Measurements from ENCODE around the gene KRTAP1-1.

GRCh38 chr17:41002814-41003213 is 38.4 kb downstream of the KRTAP1-1 start:
- TF ChIP-seq CTCF (conservative IDR thresholded peaks at IDR 0.05; ENCODE audit: low read depth, low read length) (no peak), POLR2A (IDR thresholded peaks at IDR 0.05; ENCODE audit: low read depth, low read length) (no peak), BHLHE40 (IDR thresholded peaks at IDR 0.05; ENCODE audit: low read depth, low read length) (no peak), MXI1 (IDR thresholded peaks at IDR 0.05; ENCODE audit: borderline replicate concordance, low read depth, low read length) (no peak), MAFK (IDR thresholded peaks at IDR 0.05; ENCODE audit: low read depth, low read length) (no peak), SMC3 (IDR thresholded peaks at IDR 0.05; ENCODE audit: low read depth, low read length) (no peak), RAD21 (IDR thresholded peaks at IDR 0.05; ENCODE audit: low read length) (no peak), FOS (IDR thresholded peaks at IDR 0.05; ENCODE audit: low read depth, low read length) (no peak), CEBPB (IDR thresholded peaks at IDR 0.05; ENCODE audit: low read depth, low read length) (no peak), RFX5 (IDR thresholded peaks at IDR 0.05; ENCODE audit: low read depth, low read length) (no peak), USF2 (IDR thresholded peaks at IDR 0.05; ENCODE audit: low read depth, low read length) (no peak), RCOR1 (IDR thresholded peaks at IDR 0.05; ENCODE audit: insufficient replicate concordance, low read length) (no peak), CHD1 (IDR thresholded peaks at IDR 0.05; ENCODE audit: low read depth, low read length) (no peak)
- TF ChIP-seq, protein P1, sequence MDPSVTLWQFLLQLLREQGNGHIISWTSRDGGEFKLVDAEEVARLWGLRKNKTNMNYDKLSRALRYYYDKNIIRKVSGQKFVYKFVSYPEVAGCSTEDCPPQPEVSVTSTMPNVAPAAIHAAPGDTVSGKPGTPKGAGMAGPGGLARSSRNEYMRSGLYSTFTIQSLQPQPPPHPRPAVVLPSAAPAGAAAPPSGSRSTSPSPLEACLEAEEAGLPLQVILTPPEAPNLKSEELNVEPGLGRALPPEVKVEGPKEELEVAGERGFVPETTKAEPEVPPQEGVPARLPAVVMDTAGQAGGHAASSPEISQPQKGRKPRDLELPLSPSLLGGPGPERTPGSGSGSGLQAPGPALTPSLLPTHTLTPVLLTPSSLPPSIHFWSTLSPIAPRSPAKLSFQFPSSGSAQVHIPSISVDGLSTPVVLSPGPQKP (IDR thresholded peaks at IDR 0.05; ENCODE audit: borderline replicate concordance, low read depth, low read length) = no peak
